Ovary (tissue), 3 donors: ENCODE data around the gene CAP1.

Experiments used
- EP300 ChIP-seq: sonication (generic); formaldehyde crosslinking; IDR thresholded peaks from one replicate; pipeline ENCODE4 v1.6.1; 2017; ENCODE audit warnings: antibody characterized with exemption
- POLR2A ChIP-seq: fragments of 450-650 bp; IDR thresholded peaks from one replicate; pipeline ENCODE4 v1.6.1; 2017; ENCODE audit warnings: antibody characterized with exemption, mild to moderate bottlenecking, moderate library complexity
- TF ChIP-seq, protein P1 (sequence below), 3 donors: fragments of 450-650 bp in 2 of 3; fragments of 200-600 bp in 1 of 3; IDR thresholded peaks; one replicate each; pipeline versions ENCODE4 v1.5.1 to v1.8.0; 2016 to 2022; ENCODE audit warnings: antibody characterized with exemption in 3 of 3, mild to moderate bottlenecking in 1 of 3
- donor health status: DM: no; HTN: no; CAD: no.

DNA sequence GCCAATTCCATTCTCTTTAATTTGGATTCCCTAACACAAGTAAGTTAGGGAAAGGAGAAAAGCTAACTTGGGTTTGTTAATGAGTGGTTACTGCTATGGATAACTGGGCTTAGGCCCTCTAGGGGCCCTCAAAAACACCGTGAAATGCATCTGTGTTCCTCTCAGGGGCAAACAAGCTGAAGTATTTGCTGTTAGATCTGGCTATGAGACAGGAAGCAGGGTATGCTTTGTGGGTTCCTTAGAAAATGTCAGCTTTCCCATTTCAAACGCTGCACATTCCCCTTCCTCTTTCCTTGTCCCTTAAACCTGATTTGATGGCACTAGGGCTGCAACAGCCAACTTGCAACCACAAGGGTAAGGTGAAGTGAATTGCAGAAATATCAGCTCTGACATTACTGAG lies 5.7 kb upstream of the CAP1 start:
- TF ChIP-seq, protein P1, sequence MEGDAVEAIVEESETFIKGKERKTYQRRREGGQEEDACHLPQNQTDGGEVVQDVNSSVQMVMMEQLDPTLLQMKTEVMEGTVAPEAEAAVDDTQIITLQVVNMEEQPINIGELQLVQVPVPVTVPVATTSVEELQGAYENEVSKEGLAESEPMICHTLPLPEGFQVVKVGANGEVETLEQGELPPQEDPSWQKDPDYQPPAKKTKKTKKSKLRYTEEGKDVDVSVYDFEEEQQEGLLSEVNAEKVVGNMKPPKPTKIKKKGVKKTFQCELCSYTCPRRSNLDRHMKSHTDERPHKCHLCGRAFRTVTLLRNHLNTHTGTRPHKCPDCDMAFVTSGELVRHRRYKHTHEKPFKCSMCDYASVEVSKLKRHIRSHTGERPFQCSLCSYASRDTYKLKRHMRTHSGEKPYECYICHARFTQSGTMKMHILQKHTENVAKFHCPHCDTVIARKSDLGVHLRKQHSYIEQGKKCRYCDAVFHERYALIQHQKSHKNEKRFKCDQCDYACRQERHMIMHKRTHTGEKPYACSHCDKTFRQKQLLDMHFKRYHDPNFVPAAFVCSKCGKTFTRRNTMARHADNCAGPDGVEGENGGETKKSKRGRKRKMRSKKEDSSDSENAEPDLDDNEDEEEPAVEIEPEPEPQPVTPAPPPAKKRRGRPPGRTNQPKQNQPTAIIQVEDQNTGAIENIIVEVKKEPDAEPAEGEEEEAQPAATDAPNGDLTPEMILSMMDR (IDR thresholded peaks at IDR 0.05): no peak
- TF ChIP-seq EP300: no peak
- no peak for TF ChIP-seq POLR2A
